GM23338 (cell line): ENCODE results near the gene BATF2. TPM values are rescaled to one million over a fixed set of nuclear protein-coding genes. Genes with fewer than 3 reads are reported as not detected.

Source experiments
- ATAC-seq: fragments of 200-7000 bp; cut with Tn5 transposase; 3 replicates; pipeline ENCODE4 v1.9.1; 2020
- DNase-seq: peaks from one replicate; pipeline ENCODE4 v3.0.0-alpha.2; 2015; ENCODE audit warnings: low spot score
- H2AFZ ChIP-seq: fragments of 200-600 bp; sonication (generic); 2 replicates; pipeline ENCODE4 v1.8.0; 2016; ENCODE audit warnings: antibody characterized with exemption, mild to moderate bottlenecking, moderate library complexity
- H3F3A ChIP-seq: fragments of 200-600 bp; sonication (generic); replicated peaks from 2 replicates; pipeline ENCODE4 v1.8.0; 2017; ENCODE audit warnings: antibody characterized with exemption, mixed run types, low read depth
- H3K27ac ChIP-seq: fragments of 200-600 bp; sonication (generic); 2 replicates; pipeline ENCODE4 v1.6.1; 2016; ENCODE audit warnings: low read depth
- H3K27me3 ChIP-seq: fragments of 200-600 bp; sonication (generic); 2 replicates; pipeline ENCODE4 v1.8.0; 2016; ENCODE audit warnings: mild to moderate bottlenecking, mixed run types, moderate library complexity; ENCODE audit not compliant: insufficient read depth
- H3K36me3 ChIP-seq: fragments of 200-600 bp; sonication (generic); 2 replicates; pipeline ENCODE4 v1.8.0; 2016; ENCODE audit warnings: mild to moderate bottlenecking; ENCODE audit not compliant: insufficient read depth
- H3K4me1 ChIP-seq: fragments of 200-600 bp; sonication (generic); 2 replicates; pipeline ENCODE4 v1.8.0; 2016; ENCODE audit warnings: mild to moderate bottlenecking, moderate library complexity; ENCODE audit not compliant: insufficient read depth
- H3K4me2 ChIP-seq: fragments of 200-600 bp; sonication (generic); 2 replicates; pipeline ENCODE4 v1.7.1; 2017; ENCODE audit warnings: mixed run types
- H3K4me3 ChIP-seq: fragments of 200-600 bp; sonication (generic); 2 replicates; pipeline ENCODE4 v1.6.1; 2016; ENCODE audit warnings: mixed run types
- H3K79me2 ChIP-seq: fragments of 200-600 bp; sonication (generic); replicated peaks from 2 replicates; pipeline ENCODE4 v1.8.0; 2017; ENCODE audit warnings: mild to moderate bottlenecking; ENCODE audit not compliant: insufficient read depth
- H3K9me2 ChIP-seq: fragments of 200-600 bp; sonication (generic); 2 replicates; pipeline ENCODE4 v1.8.0; 2017; ENCODE audit not compliant: insufficient read depth
- H4K20me1 ChIP-seq: fragments of 200-600 bp; sonication (generic); replicated peaks from 2 replicates; pipeline ENCODE4 v1.8.0; 2017; ENCODE audit warnings: mild to moderate bottlenecking; ENCODE audit not compliant: insufficient read depth
- H3K27ac Mint-ChIP-seq: 2 replicates; pipeline ENCODE4 v1.8.0; 2020; ENCODE audit warnings: inconsistent platforms, mild to moderate bottlenecking, moderate library complexity, mixed read lengths
- H3K27me3 Mint-ChIP-seq: 3 replicates; pipeline ENCODE4 v1.8.0; 2022; ENCODE audit warnings: low read depth, mild to moderate bottlenecking, moderate library complexity, mixed read lengths, inconsistent platforms; ENCODE audit not compliant: insufficient read depth, poor library complexity
- H3K36me3 Mint-ChIP-seq: 3 replicates; pipeline ENCODE4 v1.8.0; 2021; ENCODE audit warnings: low read depth, mild to moderate bottlenecking, inconsistent platforms, moderate library complexity, mixed read lengths
- H3K4me1 Mint-ChIP-seq: 3 replicates; pipeline ENCODE4 v1.8.0; 2020; ENCODE audit warnings: mild to moderate bottlenecking, inconsistent platforms, mixed read lengths
- H3K4me3 Mint-ChIP-seq: 3 replicates; pipeline ENCODE4 v1.8.0; 2021; ENCODE audit warnings: moderate library complexity, mild to moderate bottlenecking, inconsistent platforms, mixed read lengths
- H3K9me3 Mint-ChIP-seq: 3 replicates; pipeline ENCODE4 v1.8.0; 2020; ENCODE audit warnings: moderate library complexity, mild to moderate bottlenecking, inconsistent platforms, mixed read lengths
- CTCF ChIP-seq, 2 experiments: fragments of 200-600 bp in 1 of 2; sonication (generic) in 1 of 2; conservative IDR thresholded peaks; 2 replicates each; pipeline versions ENCODE4 v1.5.1 to v1.6.1; 2016 to 2017; ENCODE audit warnings: antibody characterized with exemption in 2 of 2, low read depth in 2 of 2, mild to moderate bottlenecking in 2 of 2, moderate library complexity in 1 of 2
- JUNB ChIP-seq: IDR thresholded peaks from one replicate; pipeline ENCODE4 v1.6.1; 2016; ENCODE audit warnings: antibody characterized with exemption; ENCODE audit not compliant: unreplicated experiment
- NANOG ChIP-seq: IDR thresholded peaks from 2 replicates; pipeline ENCODE4 v1.6.1; 2016; ENCODE audit warnings: antibody characterized with exemption, borderline replicate concordance
- POLR2AphosphoS5 ChIP-seq: IDR thresholded peaks from 2 replicates; pipeline ENCODE4 v1.6.1; 2016; ENCODE audit warnings: antibody characterized with exemption, low read depth
- polyA plus RNA-seq: library from polyadenylated mRNA; unstranded; fragments of >200 nt; fragmentation: Nextera tagmentation; extraction: Ambion mirVana; gene quantifications from 2 replicates; pipeline ENCODE4 v1.2.1, GENCODE V29; 2016
- total RNA-seq: library from RNA; depleted of rRNA; stranded (reverse); fragments of >200 nt; shearing (Covaris generic); gene quantifications from 2 replicates; pipeline ENCODE4 v1.2.3, GENCODE V29; 2014

Gene BATF2
- total and polyA plus RNA-seq, 2 experiments from 2014 or later = 0.53 to 1.6 TPM

GRCh38 chr11:65017937-65018336, 21.2 kb upstream of the BATF2 start:
- Histone ChIP-seq H3K9me2 (no peaks in the 10 kb centered on the region), H3K27me3 (no peaks in the 10 kb centered on the region), H3K4me2 (no peak overlapping the region), H3K36me3 (no peaks in the 10 kb centered on the region), H3F3A (peaks cover 20% of the 10 kb centered on the region; the same call in 1 of the 2 replicates), H3K4me1 (no peaks in the 10 kb centered on the region; the same call in 1 of the 2 replicates), H2AFZ (no peak overlapping the region), H3K27ac (no peak overlapping the region), H3K79me2 (peaks cover 11% of the 10 kb centered on the region; the same call in 1 of the 2 replicates), H4K20me1 (0 out of 2 replicates have a peak, but pooled peaks cover 2% of the 10 kb centered on the region), H3K4me3 (no peak overlapping the region)
- Mint-ChIP-seq H3K4me3 (no peak overlapping the region), H3K4me1 (peaks cover 11% of the 10 kb centered on the region; the same call in 2 of the 3 replicates), H3K36me3 (peaks cover 42% of the 10 kb centered on the region), H3K9me3 (no peaks in the 10 kb centered on the region; the same call in 2 of the 3 replicates), H3K27me3 (peaks cover 16% of the 10 kb centered on the region), H3K27ac (no peak overlapping the region)
- TF ChIP-seq CTCF (conservative IDR thresholded peaks at IDR 0.05; ENCODE audit: low read depth in 2 of 2) = no peak
- TF ChIP-seq JUNB = no peak
- no peak for TF ChIP-seq NANOG
- DNase-seq = no peak
- ATAC-seq = no peak

- H3K4me3 Mint-ChIP-seq = peak overlapping the region; percentile 2; the same call in 1 of the 3 replicates
- H3K27ac Mint-ChIP-seq = no peak overlapping the region
- H3K4me3 ChIP-seq = no peak overlapping the region
- no peak overlapping the region for H3K27ac ChIP-seq
- DNase-seq = peak; percentile 40
- H3K4me1 ChIP-seq = no peaks in the 10 kb centered on the region; the same call in 1 of the 2 replicates
- no peaks in the 10 kb centered on the region; the same call in 2 of the 3 replicates for H3K9me3 Mint-ChIP-seq
- H3K4me1 Mint-ChIP-seq = peaks cover 13% of the 10 kb centered on the region; the same call in 2 of the 3 replicates
- no peaks in the 10 kb centered on the region for H3K36me3 ChIP-seq
- H2AFZ ChIP-seq = no peak overlapping the region
- peaks cover 11% of the 10 kb centered on the region; the same call in 1 of the 2 replicates for H3K79me2 ChIP-seq
- no peaks in the 10 kb centered on the region for H3K27me3 ChIP-seq
- H3K4me2 ChIP-seq = no peak overlapping the region
- H4K20me1 ChIP-seq = 0 out of 2 replicates have a peak, but pooled peaks cover 2% of the 10 kb centered on the region
- no peaks in the 10 kb centered on the region for H3K9me2 ChIP-seq
- no peak for ATAC-seq
- peaks cover 15% of the 10 kb centered on the region for H3K27me3 Mint-ChIP-seq
- H3K36me3 Mint-ChIP-seq = peaks cover 36% of the 10 kb centered on the region
- TF ChIP-seq POLR2AphosphoS5 (no peak), CTCF (conservative IDR thresholded peaks at IDR 0.05; ENCODE audit: low read depth in 2 of 2) (peak in 1 of 2 experiments; percentile 48; a peak in 2 of 4 replicates)
- H3F3A ChIP-seq = peaks cover 20% of the 10 kb centered on the region; the same call in 1 of the 2 replicates
Measured at GRCh38 chr11:65016705-65017104, 19.9 kb upstream of the BATF2 start.
